HEK293T (cell line): ENCODE results near the gene STBD1.

Source experiments
- BHLHE40 ChIP-seq: fragments of 450-650 bp; IDR thresholded peaks from 2 replicates; pipeline ENCODE4 v1.6.1; 2016; ENCODE audit warnings: mild to moderate bottlenecking, moderate library complexity, borderline replicate concordance
- CTBP1 ChIP-seq: fragments of 450-650 bp; IDR thresholded peaks from 2 replicates; pipeline ENCODE4 v1.6.1; 2016; ENCODE audit warnings: borderline replicate concordance
- ELF4 ChIP-seq: fragments of 450-650 bp; IDR thresholded peaks from 2 replicates; pipeline ENCODE4 v1.6.1; 2017; ENCODE audit warnings: antibody characterized with exemption
- FOXK2 ChIP-seq: fragments of 450-650 bp; IDR thresholded peaks from 2 replicates; pipeline ENCODE4 v1.6.1; 2016; ENCODE audit warnings: mild to moderate bottlenecking
- HDGF ChIP-seq: fragments of 450-650 bp; IDR thresholded peaks from 2 replicates; pipeline ENCODE4 v1.6.1; 2017; ENCODE audit warnings: antibody characterized with exemption, borderline replicate concordance
- SP1 ChIP-seq: fragments of 450-650 bp; IDR thresholded peaks from 2 replicates; pipeline ENCODE4 v1.6.1; 2017
- SUZ12 ChIP-seq: fragments of 450-650 bp; IDR thresholded peaks from 2 replicates; pipeline ENCODE4 v1.6.1; 2016; ENCODE audit warnings: mild to moderate bottlenecking
- TARDBP ChIP-seq: fragments of 450-650 bp; IDR thresholded peaks from 2 replicates; pipeline ENCODE4 v1.6.1; 2016
- ZNF384 ChIP-seq: fragments of 450-650 bp; IDR thresholded peaks from 2 replicates; pipeline ENCODE4 v1.6.1; 2016
- TF ChIP-seq, protein P1 (sequence below): fragments of 450-650 bp; IDR thresholded peaks from 2 replicates; pipeline ENCODE4 v1.6.1; 2016

- TF ChIP-seq BHLHE40, result no peak
- no peak for TF ChIP-seq ZNF384
- no peak for TF ChIP-seq SP1
- no peak for TF ChIP-seq FOXK2
- TF ChIP-seq SUZ12, result no peak
- TF ChIP-seq ELF4, result no peak
- no peak for TF ChIP-seq CTBP1
- TF ChIP-seq HDGF, result no peak
- TF ChIP-seq, protein P1, sequence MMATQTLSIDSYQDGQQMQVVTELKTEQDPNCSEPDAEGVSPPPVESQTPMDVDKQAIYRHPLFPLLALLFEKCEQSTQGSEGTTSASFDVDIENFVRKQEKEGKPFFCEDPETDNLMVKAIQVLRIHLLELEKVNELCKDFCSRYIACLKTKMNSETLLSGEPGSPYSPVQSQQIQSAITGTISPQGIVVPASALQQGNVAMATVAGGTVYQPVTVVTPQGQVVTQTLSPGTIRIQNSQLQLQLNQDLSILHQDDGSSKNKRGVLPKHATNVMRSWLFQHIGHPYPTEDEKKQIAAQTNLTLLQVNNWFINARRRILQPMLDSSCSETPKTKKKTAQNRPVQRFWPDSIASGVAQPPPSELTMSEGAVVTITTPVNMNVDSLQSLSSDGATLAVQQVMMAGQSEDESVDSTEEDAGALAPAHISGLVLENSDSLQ, result no peak
- no peak for TF ChIP-seq TARDBP
Observed at GRCh38 chr4:76296286-76296820, 10.2 kb upstream of the STBD1 start.
